GM19467 (cell line): ENCODE results near the gene PRMT2.
"Not testable (repeated sequence)": the region's sequence is repeated elsewhere in the genome, so short reads cannot be mapped to it uniquely, and the experiment has no call there.

Experiments used
- ATAC-seq: cut with Tn5 transposase; IDR thresholded peaks from one replicate; pipeline ENCODE4 v1.9.1; 2021; ENCODE audit warnings: mild to moderate bottlenecking, moderate library complexity; ENCODE audit not compliant: unreplicated experiment

The PRMT2 gene

DNA sequence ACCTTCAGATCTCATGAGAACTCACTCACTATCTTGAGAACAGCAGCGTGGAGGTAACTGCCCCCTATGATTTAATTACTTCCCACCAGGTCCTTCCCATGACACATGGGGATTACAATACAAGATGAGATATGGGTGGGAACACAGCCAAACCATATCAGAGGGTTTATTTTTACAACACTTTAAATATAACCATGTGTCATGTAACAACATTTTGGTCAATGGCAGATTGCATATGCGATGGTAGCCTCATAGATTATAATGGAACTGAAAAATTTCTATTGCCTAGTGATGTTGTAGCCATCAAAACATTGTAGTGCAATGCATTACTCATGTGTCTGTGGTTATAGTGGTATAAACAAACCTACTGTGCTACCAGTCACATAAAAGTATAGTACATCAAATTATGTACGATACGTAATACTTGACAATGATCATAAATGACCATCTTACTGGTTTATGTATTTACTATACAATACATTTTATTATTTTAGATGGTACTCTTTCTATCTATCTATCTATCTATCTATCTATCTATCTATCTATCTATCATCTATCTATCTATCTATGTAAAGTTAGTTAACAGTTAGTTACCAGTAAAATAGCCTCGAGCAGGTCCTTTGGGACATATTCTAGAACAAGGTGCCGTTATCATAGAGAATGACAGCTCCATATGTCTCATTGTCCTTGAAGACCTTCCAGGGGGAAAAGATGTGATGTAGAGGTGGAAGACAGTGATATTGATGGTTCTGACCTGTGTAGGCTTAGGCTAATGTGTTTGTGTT is 18.0 kb upstream of the PRMT2 start:
- no peak for ATAC-seq

DNA sequence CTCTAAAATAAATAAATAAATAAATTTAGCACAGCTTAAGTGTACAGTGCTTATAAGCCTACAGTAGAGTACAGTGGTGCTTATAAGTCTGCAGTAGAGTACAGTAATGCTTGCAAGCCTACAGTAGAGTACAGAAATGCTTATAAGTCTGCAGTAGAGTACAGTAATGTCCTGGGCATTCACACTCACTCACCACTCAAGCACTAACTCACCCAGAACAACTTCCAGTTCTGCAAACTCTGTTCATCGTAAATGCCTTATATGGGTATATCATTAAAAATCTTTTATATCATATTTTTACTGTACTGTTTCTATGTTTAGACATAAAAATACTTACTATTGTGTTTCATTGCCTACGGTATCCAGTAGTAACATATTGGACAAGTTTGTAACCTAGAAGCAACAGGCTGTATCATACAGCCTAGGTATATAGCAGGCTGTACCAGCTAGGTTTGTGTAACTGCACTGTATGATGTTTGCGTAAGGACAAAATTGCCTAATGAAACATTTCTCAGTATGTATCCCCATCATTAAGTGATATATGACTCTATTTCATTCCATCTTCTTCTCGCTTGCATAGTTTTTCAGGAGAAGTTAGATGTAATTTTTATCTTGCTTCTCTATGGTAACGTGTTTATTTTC is 16.6 kb upstream of the PRMT2 start:
- no peak for ATAC-seq

GRCh38 chr21:46619846-46620245 is 15.6 kb upstream of the PRMT2 start:
- ATAC-seq = no peak

DNA sequence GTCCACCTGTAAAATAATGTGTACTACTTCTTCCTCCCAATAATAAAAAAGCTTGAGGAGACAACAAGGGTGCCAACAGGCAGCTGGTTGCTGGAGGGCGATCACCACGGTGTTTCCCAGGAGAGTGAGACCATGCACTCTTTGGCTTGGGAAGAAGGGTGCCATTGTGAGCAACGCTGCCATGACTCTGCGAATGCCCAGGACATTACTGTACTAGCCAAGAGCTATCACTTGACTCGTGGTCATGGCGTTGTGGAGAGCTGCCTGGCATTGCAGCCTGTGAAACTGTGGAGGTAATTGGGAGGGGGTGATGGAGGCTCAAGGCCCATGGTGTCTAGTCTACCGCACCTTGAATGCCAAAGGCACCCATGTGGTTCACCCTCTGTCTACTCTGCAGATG is 14.6 kb upstream of the PRMT2 start:
- ATAC-seq = no peak

GRCh38 chr21:46621457-46622182 is 13.9 kb upstream of the PRMT2 start:
- ATAC-seq = no peak

DNA sequence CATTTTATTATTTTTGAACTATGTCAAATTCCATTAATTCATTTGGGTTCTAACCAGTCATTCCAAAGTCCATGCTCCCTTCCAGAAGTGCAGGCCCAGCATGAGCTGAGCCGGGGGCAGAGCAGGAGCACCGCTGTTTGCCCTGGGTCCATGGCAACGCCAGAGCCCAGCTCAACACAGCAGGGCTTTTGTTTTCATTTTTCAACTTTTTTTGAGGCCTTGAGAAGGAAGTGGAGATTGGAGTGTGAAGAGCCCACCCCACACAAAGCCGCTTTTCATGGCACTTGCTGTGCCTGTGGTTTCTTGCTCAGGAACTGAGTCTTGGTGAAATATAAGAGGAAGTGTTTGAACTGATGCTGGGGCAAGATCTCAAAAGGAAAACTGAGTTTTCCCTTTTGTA is 13.2 kb upstream of the PRMT2 start:
- ATAC-seq = no peak

GRCh38 chr21:46624050-46624449 is 11.4 kb upstream of the PRMT2 start:
- ATAC-seq = no peak

GRCh38 chr21:46625759-46626158 is 9.7 kb upstream of the PRMT2 start:
- no peak for ATAC-seq

- ATAC-seq = no peak
Observed at GRCh38 chr21:46626536-46626935, 8.9 kb upstream of the PRMT2 start.

DNA sequence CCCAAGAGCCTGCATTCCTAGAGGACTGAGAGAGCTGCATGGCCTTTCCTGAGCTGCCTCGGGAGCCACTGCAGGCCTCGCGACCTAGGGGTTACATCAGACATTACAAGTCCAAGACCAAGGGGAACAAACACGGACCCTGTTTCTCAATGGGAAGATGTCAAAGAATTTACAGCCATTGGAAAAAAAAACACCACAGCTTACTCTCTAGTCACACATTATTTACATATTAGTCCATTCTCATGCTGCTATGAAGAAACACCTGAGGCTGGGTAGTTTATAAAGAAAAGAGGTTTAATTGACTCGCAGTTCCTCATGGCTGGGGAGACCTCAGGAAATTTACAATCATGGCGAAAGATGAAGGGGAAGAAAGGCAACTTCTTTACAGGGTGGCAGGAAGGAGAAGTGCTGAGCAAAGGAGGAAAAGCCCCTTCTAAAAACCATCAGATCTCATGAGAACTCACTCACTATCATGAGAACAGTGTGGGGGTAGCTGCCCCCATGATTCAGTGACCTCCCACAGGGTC is 8.4 kb upstream of the PRMT2 start:
- no peak for ATAC-seq

- no peak for ATAC-seq
Observed at GRCh38 chr21:46627726-46628125, 7.7 kb upstream of the PRMT2 start.

GRCh38 chr21:46628868-46629267 is 6.6 kb upstream of the PRMT2 start:
- no peak for ATAC-seq

- ATAC-seq = not testable (repeated sequence)
Observed at GRCh38 chr21:46630915-46631314, 4.6 kb upstream of the PRMT2 start.

DNA sequence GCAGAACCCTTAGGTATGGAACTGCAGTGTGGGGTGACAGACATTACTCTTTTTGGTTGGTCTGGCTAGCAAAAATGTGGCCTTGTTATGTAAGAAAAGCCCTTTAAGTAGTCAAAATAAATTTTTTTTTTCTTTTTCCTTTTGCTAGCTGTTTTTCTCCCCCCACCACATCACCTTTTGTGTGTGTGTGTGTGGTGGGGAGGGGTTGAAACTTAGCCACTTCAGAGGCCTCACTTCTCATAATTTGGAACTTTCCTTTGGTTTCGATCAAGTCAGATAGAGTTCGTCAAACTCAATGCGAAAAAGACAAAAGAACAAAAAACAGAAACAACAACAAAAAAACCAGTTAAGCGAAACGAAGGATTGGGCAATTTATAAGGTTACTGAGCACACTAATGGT is 1.9 kb upstream of the PRMT2 start:
- no peak for ATAC-seq

- ATAC-seq = no peak
Observed at GRCh38 chr21:46634427-46634826, 1.0 kb upstream of the PRMT2 start.

DNA sequence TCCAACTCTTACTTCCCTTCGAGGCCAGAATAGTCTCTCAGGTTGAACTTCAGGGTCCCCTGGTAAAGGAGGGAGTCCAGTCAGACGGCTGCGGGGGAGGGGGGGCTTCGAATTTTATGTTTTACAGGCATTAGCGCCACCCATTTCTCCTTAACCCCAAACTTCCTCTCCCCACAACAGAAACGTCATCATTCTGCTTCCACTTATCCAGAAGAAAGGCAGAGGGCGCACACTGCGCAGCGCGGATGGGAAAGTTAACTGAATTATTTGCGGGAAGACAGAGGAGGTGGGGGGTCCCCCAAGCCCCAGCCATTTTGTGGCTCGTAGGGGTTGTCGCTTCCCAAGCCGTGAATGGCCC is 529 bp upstream of the PRMT2 start:
- ATAC-seq = no peak

- no peak for ATAC-seq
Observed at GRCh38 chr21:46636181-46636512, 673 bp downstream of the PRMT2 start.

GRCh38 chr21:46636550-46637285 is 1.2 kb downstream of the PRMT2 start:
- ATAC-seq = no peak

DNA sequence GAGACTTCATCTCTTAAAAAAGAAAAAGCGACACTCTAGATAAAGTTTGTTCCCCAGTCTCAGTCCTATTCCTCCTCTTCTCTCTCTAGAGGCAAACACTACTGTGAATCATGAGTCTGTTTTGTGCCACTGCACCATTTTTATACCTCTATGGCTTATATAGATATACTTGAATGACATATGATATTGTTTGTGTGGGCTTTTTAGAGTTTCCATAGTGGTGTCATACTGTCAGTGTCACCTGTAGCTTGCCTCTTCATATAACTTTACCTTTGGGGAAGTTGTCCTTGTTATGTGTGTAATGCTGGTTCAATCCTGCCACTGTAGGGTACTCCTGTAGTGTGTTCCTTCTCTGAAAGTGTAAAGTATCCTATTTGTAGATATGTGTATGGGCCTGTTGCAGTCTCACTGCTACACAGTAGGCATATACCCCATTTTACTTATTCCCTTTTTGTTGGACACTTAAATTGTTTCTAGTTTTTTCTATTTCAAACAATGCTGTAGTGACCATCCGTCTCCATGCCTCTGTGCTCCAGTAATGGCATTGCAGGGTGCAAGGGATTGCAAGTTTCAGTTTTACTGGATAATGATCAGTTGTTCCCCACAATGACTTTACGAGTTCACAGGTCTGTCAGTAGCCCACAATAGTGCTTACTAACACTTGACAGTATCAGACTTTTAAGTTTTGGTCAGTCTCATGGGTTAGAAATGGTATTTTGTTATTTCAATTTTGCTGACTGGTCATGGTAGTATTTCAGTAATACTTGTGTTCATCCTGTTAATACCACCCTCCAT is 2.7 kb downstream of the PRMT2 start:
- no peak for ATAC-seq
